ENCODE results near the gene ARMC3. TPM values are rescaled to one million over a fixed set of nuclear protein-coding genes. Genes with fewer than 3 reads are reported as not detected.
A peak's percentile ranks its signal among the peaks of the same experiment; 100 is the strongest.

The ARMC3 gene
- total and polyA plus RNA-seq, 9 of the 15 experiments (the other 6 are each of a cell fraction or from before 2014, with no cell fraction given), result 0.33 to 1.1 (median 0.62) TPM

- Histone ChIP-seq H3K36me3 (ENCODE audit: control insufficient read depth, insufficient read depth, low read length) (no peaks in the 10 kb centered on the region), H3K4me1 (replicated peaks in 1 of 2; ENCODE audit: control insufficient read depth in 2 of 2, insufficient read depth in 2 of 2, low read length in 2 of 2) (peaks cover 17 to 25% of the 10 kb centered on the region in 2 experiments), H3K9me1 (ENCODE audit: control insufficient read depth, insufficient read depth, low read length) (no peaks in the 10 kb centered on the region), H3K79me2 (ENCODE audit: control insufficient read depth, insufficient read depth, low read length) (no peaks in the 10 kb centered on the region), H3K9me3 (replicated peaks; ENCODE audit: control insufficient read depth, insufficient read depth, low read depth, low read length) (no peaks in the 10 kb centered on the region), H3K4me2 (ENCODE audit: insufficient read depth, low read length) (no peak overlapping the region), H2AFZ (ENCODE audit: low read depth, low read length) (peak overlapping the region; percentile 81; the same call in 1 of the 2 replicates), H3K9ac (ENCODE audit: insufficient read depth in 1 of 2, low read depth in 2 of 2, low read length in 2 of 2) (no peak overlapping the region), H3K27ac (ENCODE audit: extremely low read depth, low read depth, low read length) (no peak overlapping the region), H3K27me3 (ENCODE audit: control insufficient read depth in 2 of 2, insufficient read depth in 2 of 2, low read length in 2 of 2) (no peaks in the 10 kb centered on the region), H4K20me1 (replicated peaks; ENCODE audit: control insufficient read depth, insufficient read depth, low read length) (no peaks in the 10 kb centered on the region), H3K4me3 (no peak overlapping the region)
- 87% methylated on average over 8 of the region's 12 CpGs for WGBS (ENCODE audit: insufficient coverage, low coverage, missing lambda C conversion rate)
- DNase-seq (ENCODE audit: extremely low read depth in 1 of 4, low spot score in 3 of 4) (no peak), ATAC-seq (no peak), FAIRE-seq (no peak)
- in situ Hi-C loops (cut with MboI), result loop anchor here (10.0 kb wide), 2 partner anchors 493 to 1063 kb away; partner anchors contain the start of gene DNAJC1
- CTCF ChIA-PET (ENCODE audit: low intra/inter-chr PET ratio), result interaction anchor here (1.3 to 1.5 kb wide), 2 partner anchors 79 to 493 kb away, joined by 3 to 4 read pairs; no protein-coding TSS in a partner anchor
- no peak for TF ChIP-seq PHB (CRISPR knock-in tag; IDR thresholded peaks at IDR 0.05)
- 0 out of 2 replicates have a peak, but pooled peaks have one; percentile 20 for TF ChIP-seq STAG1 (CRISPR knock-in tag; IDR thresholded peaks at IDR 0.05; ENCODE audit: borderline replicate concordance)
- TF ChIP-seq ZNF121 (CRISPR knock-in tag; conservative IDR thresholded peaks at IDR 0.05), result 0 out of 2 replicates have a peak, but pooled peaks have one; percentile 12
- TF ChIP-seq MTA1 (IDR thresholded peaks at IDR 0.05; ENCODE audit: borderline replicate concordance), result no peak
- no peak for TF ChIP-seq ZNF212 (CRISPR knock-in tag; IDR thresholded peaks at IDR 0.05)
- TF ChIP-seq MYC (IDR thresholded peaks at IDR 0.05; ENCODE audit: low read depth, low read length), result no peak
- no peak for TF ChIP-seq MYC (CRISPR knock-in tag; IDR thresholded peaks at IDR 0.05; ENCODE audit: borderline replicate concordance, low read depth)
- TF ChIP-seq CREB1 (IDR thresholded peaks at IDR 0.05), result no peak
- TF ChIP-seq CREB1 (CRISPR knock-in tag; IDR thresholded peaks at IDR 0.05), result no peak
- no TSS peak for BruUV-seq (replicated peaks)
- POLR2A ChIA-PET, result no interaction called here
- intact Hi-C loops (cut with micrococcal nuclease), result loop anchor here (5.0 kb wide), 2 partner anchors 205 to 1075 kb away; no protein-coding TSS in a partner anchor
These were observed 139.5 kb downstream of the ARMC3 start for GRCh38 chr10:23067337-23067736.

Data from K562 (cell line).